ENCODE data around the gene OR6C65.
"Not testable (repeated sequence)": the region's sequence is repeated elsewhere in the genome, so short reads cannot be mapped to it uniquely, and the experiment has no call there.

The OR6C65 gene

GRCh38 chr12:55400229-55400628, at the start of gene OR6C65:
Gene OR6C65, plus strand, starts transcription at chr12:55400529. Its CDS starts 0 bp downstream, at chr12:55400529.
- DNase-seq: no peak

GRCh38 chr12:55355338-55355737, 45.0 kb upstream of the OR6C65 start:
- not testable (repeated sequence) for DNase-seq

GRCh38 chr12:55362675-55363074, 37.7 kb upstream of the OR6C65 start, which contains the start of gene OR6C75:
Gene OR6C75, plus strand, starts transcription at chr12:55362975. Its CDS starts 2,136 bp downstream, at chr12:55365111.
- DNase-seq: no peak

GRCh38 chr12:55365086-55365485, 35.2 kb upstream of the OR6C65 start:
- DNase-seq: no peak

GRCh38 chr12:55372521-55372920, 27.8 kb upstream of the OR6C65 start:
- DNase-seq: no peak

- DNase-seq: no peak
Measured at GRCh38 chr12:55385891-55386290, 14.4 kb upstream of the OR6C65 start.

GRCh38 chr12:55392032-55392795, 8.1 kb upstream of the OR6C65 start:
- no peak for DNase-seq

GRCh38 chr12:55396326-55396725, 4.0 kb upstream of the OR6C65 start:
- DNase-seq: no peak

GRCh38 chr12:55407866-55408265, 7.5 kb downstream of the OR6C65 start:
- DNase-seq: no peak

- not testable (repeated sequence) for DNase-seq
Measured at GRCh38 chr12:55409133-55409532, 8.8 kb downstream of the OR6C65 start.

- DNase-seq: not testable (repeated sequence)
Measured at GRCh38 chr12:55412138-55412537, 11.8 kb downstream of the OR6C65 start.

GRCh38 chr12:55413498-55414388, 13.4 kb downstream of the OR6C65 start:
- not testable (repeated sequence) for DNase-seq

GRCh38 chr12:55414396-55414823, 14.1 kb downstream of the OR6C65 start:
- not testable (repeated sequence) for DNase-seq

- not testable (repeated sequence) for DNase-seq
Measured at GRCh38 chr12:55414889-55415288, 14.6 kb downstream of the OR6C65 start.

GRCh38 chr12:55416961-55417360, 16.6 kb downstream of the OR6C65 start:
- no peak for DNase-seq

GRCh38 chr12:55420307-55420962, 20.1 kb downstream of the OR6C65 start:
- DNase-seq: no peak

- DNase-seq: no peak
Measured at GRCh38 chr12:55425954-55426353, 25.6 kb downstream of the OR6C65 start, which contains the start of gene OR6C76. Gene OR6C76, plus strand, starts transcription at chr12:55426254. Its CDS starts 0 bp downstream, at chr12:55426254.

GRCh38 chr12:55428331-55429243, 28.3 kb downstream of the OR6C65 start:
- no peak for DNase-seq

GRCh38 chr12:55441233-55441632, 40.9 kb downstream of the OR6C65 start:
- not testable (repeated sequence) for DNase-seq

- DNase-seq: no peak
Measured at GRCh38 chr12:55443776-55444175, 43.4 kb downstream of the OR6C65 start, which contains the start of gene OR6C2. Gene OR6C2, plus strand, starts transcription at chr12:55444076. Its CDS starts 8,138 bp downstream, at chr12:55452214.

GRCh38 chr12:55445357-55445756, 45.0 kb downstream of the OR6C65 start:
- DNase-seq: no peak

GRCh38 chr12:55446326-55446725, 46.0 kb downstream of the OR6C65 start:
- DNase-seq: no peak

All from activated CD4-positive, alpha-beta T cell treated with anti-CD3 and anti-CD28 coated beads, Interleukin-2, amount 50 U/mL, for 48 hours (primary cell).